Loucy (cell line): ENCODE measurements around the gene RPTOR.

Experiments used
- H2AFZ ChIP-seq: fragments of 200-600 bp; sonication (generic); 2 replicates; pipeline ENCODE4 v1.6.0; 2016; ENCODE audit warnings: antibody characterized with exemption, mild to moderate bottlenecking, low read length, moderate library complexity
- H3F3A ChIP-seq: fragments of 200-600 bp; 2 replicates; pipeline ENCODE4 v1.6.0; 2016; ENCODE audit warnings: antibody characterized with exemption, low read depth, mild to moderate bottlenecking
- H3K27me3 ChIP-seq: fragments of 200-600 bp; sonication (generic); 2 replicates; pipeline ENCODE4 v1.6.1; 2014; ENCODE audit warnings: low read length, mild to moderate bottlenecking; ENCODE audit not compliant: insufficient read depth, poor library complexity, severe bottlenecking
- H3K36me3 ChIP-seq: fragments of 200-600 bp; sonication (generic); 2 replicates; pipeline ENCODE4 v1.6.1; 2016; ENCODE audit warnings: low read length; ENCODE audit not compliant: insufficient read depth
- H3K4me1 ChIP-seq: fragments of 200-600 bp; sonication (generic); 2 replicates; pipeline ENCODE4 v1.5.1; 2014; ENCODE audit warnings: low read length, mild to moderate bottlenecking; ENCODE audit not compliant: insufficient read depth, poor library complexity, severe bottlenecking
- H3K4me2 ChIP-seq: fragments of 200-600 bp; sonication (generic); 2 replicates; pipeline ENCODE4 v1.6.0; 2014; ENCODE audit warnings: antibody characterized with exemption, low read length, low read depth, mild to moderate bottlenecking; ENCODE audit not compliant: poor library complexity, severe bottlenecking
- H3K4me3 ChIP-seq: fragments of 200-600 bp; sonication (generic); 2 replicates; pipeline ENCODE4 v1.5.1; 2014; ENCODE audit warnings: low read length, mild to moderate bottlenecking, mixed read lengths; ENCODE audit not compliant: poor library complexity, severe bottlenecking
- H3K79me2 ChIP-seq: fragments of 200-600 bp; sonication (generic); 2 replicates; pipeline ENCODE4 v1.6.1; 2014; ENCODE audit warnings: low read length; ENCODE audit not compliant: insufficient read depth
- H3K9ac ChIP-seq: fragments of 200-600 bp; sonication (generic); 2 replicates; pipeline ENCODE4 v1.6.0; 2014; ENCODE audit warnings: mild to moderate bottlenecking, low read depth, low read length, moderate library complexity; ENCODE audit not compliant: poor library complexity, severe bottlenecking
- H3K9me2 ChIP-seq: fragments of 200-600 bp; sonication (generic); replicated peaks from 2 replicates; pipeline ENCODE4 v1.6.1; 2016; ENCODE audit warnings: low read depth, low read length, mixed read lengths
- H3K9me3 ChIP-seq: fragments of 200-600 bp; sonication (generic); 2 replicates; pipeline ENCODE4 v1.6.1; 2014; ENCODE audit warnings: mild to moderate bottlenecking, antibody characterized with exemption, low read length, low read depth; ENCODE audit not compliant: insufficient read depth
- H4K20me1 ChIP-seq: fragments of 200-600 bp; sonication (generic); 2 replicates; pipeline ENCODE4 v1.6.0; 2014; ENCODE audit warnings: antibody characterized with exemption, low read length, mild to moderate bottlenecking; ENCODE audit not compliant: insufficient read depth, poor library complexity, severe bottlenecking
- CTCF ChIP-seq: fragments of 200-600 bp; sonication (generic); conservative IDR thresholded peaks from 2 replicates; pipeline ENCODE4 v1.5.1; 2014; ENCODE audit warnings: mild to moderate bottlenecking, antibody characterized with exemption, low read length
- EZH2phosphoT487 ChIP-seq: fragments of 200-600 bp; IDR thresholded peaks from 2 replicates; pipeline ENCODE4 v1.6.1; 2018; ENCODE audit warnings: antibody characterized with exemption, mild to moderate bottlenecking, moderate library complexity, borderline replicate concordance

The RPTOR gene

GRCh38 chr17:80906364-80907259 lies 362.0 kb downstream of the RPTOR start:
- Histone ChIP-seq H3F3A (no peaks in the 10 kb centered on the region), H3K4me3 (no peak overlapping the region), H3K9me3 (no peaks in the 10 kb centered on the region), H3K27me3 (no peaks in the 10 kb centered on the region), H3K4me1 (no peaks in the 10 kb centered on the region), H2AFZ (no peak overlapping the region), H3K9ac (no peak overlapping the region), H4K20me1 (no peaks in the 10 kb centered on the region), H3K36me3 (peaks cover 10% of the 10 kb centered on the region; the same call in 1 of the 2 replicates), H3K79me2 (no peaks in the 10 kb centered on the region), H3K4me2 (no peak overlapping the region), H3K9me2 (no peaks in the 10 kb centered on the region)
- TF ChIP-seq CTCF (no peak), EZH2phosphoT487 (no peak)

DNA sequence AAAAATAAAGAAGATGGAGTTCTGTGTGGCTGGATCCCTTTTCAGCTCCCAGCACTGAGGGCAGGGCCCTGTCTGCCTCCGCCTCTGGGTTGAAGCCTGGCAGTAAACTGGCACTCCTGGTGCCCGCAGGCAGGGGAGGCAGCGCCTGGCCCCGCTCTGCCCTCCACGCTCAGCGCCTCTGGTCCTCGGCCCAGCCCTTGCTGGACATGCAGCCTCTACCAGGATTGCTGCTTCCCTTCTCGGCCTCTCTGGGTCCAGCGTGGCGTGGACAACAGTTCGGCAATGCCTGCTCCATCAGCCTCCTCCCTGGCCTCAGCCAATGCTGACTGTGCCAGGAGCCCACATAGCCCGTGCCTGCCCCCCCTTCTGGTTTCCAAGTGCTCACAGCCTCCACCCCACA lies 362.6 kb downstream of the RPTOR start:
- Histone ChIP-seq H4K20me1 (no peaks in the 10 kb centered on the region), H3K79me2 (no peaks in the 10 kb centered on the region), H3K4me2 (no peak overlapping the region), H3K4me3 (no peak overlapping the region), H3F3A (no peaks in the 10 kb centered on the region), H3K4me1 (peaks cover 6% of the 10 kb centered on the region), H3K36me3 (peaks cover 10% of the 10 kb centered on the region; the same call in 1 of the 2 replicates), H3K9me3 (no peaks in the 10 kb centered on the region), H3K9me2 (no peaks in the 10 kb centered on the region), H3K27me3 (no peaks in the 10 kb centered on the region), H2AFZ (no peak overlapping the region), H3K9ac (no peak overlapping the region)
- TF ChIP-seq EZH2phosphoT487 (no peak), CTCF (no peak)

GRCh38 chr17:80908211-80908610 lies 363.6 kb downstream of the RPTOR start:
- no peaks in the 10 kb centered on the region for H4K20me1 ChIP-seq
- H3K4me2 ChIP-seq = no peak overlapping the region
- H3K36me3 ChIP-seq = peaks cover 10% of the 10 kb centered on the region; the same call in 1 of the 2 replicates
- H3K27me3 ChIP-seq = no peaks in the 10 kb centered on the region
- peaks cover 10% of the 10 kb centered on the region for H3K4me1 ChIP-seq
- no peak for TF ChIP-seq CTCF
- no peak for TF ChIP-seq EZH2phosphoT487
- H3K9ac ChIP-seq = no peak overlapping the region
- H3K79me2 ChIP-seq = no peaks in the 10 kb centered on the region
- H3F3A ChIP-seq = no peaks in the 10 kb centered on the region
- no peaks in the 10 kb centered on the region for H3K9me2 ChIP-seq
- no peak overlapping the region for H3K4me3 ChIP-seq
- no peaks in the 10 kb centered on the region for H3K9me3 ChIP-seq
- no peak overlapping the region for H2AFZ ChIP-seq
